OCI-LY7 (cell line): Measurements from ENCODE around the gene SEC14L1. TPM values are rescaled to one million over a fixed set of nuclear protein-coding genes. Genes with fewer than 3 reads are reported as not detected.

ENCODE experiments used
- BruUV-seq: library from RNA; stranded (reverse); fragments of 400-500 nt; replicated peaks from 2 replicates; lab custom pipeline; 2021; lab: Mats Ljungman, UMichigan
- CTCF ChIA-PET: fragments of 300-600 bp; sonication (Branson Sonifier 250); formaldehyde crosslinking; loops from one replicate; lab custom pipeline; 2022; ENCODE audit warnings: antibody characterized with exemption; ENCODE audit not compliant: unreplicated experiment; lab: Charles Lee
- POLR2A ChIA-PET: fragments of 300-600 bp; sonication (Branson Sonifier 250); formaldehyde crosslinking; loops from one replicate; lab custom pipeline; 2022; ENCODE audit warnings: antibody characterized with exemption; lab: Charles Lee
- DNase-seq: peaks from one replicate; pipeline ENCODE4 v3.0.0-alpha.2; 2015; ENCODE audit warnings: low spot score
- H2AFZ ChIP-seq: fragments of 200-600 bp; sonication (generic), shearing (Covaris generic); 2 replicates; pipeline ENCODE4 v1.6.1; 2014; ENCODE audit warnings: mild to moderate bottlenecking, antibody characterized with exemption, low read length, moderate library complexity
- H3K27ac ChIP-seq: fragments of 200-600 bp; sonication (generic); 2 replicates; pipeline ENCODE4 v1.5.1; 2014; ENCODE audit warnings: mixed run types, low read depth, mild to moderate bottlenecking, moderate library complexity, low read length, inconsistent platforms; ENCODE audit not compliant: poor library complexity, severe bottlenecking
- H3K36me3 ChIP-seq: fragments of 200-600 bp; sonication (generic); 2 replicates; pipeline ENCODE4 v1.6.1; 2014; ENCODE audit warnings: mild to moderate bottlenecking, antibody characterized with exemption, low read length, moderate library complexity, mixed read lengths; ENCODE audit not compliant: insufficient read depth
- H3K4me1 ChIP-seq: fragments of 200-600 bp; sonication (generic); 2 replicates; pipeline ENCODE4 v1.5.1; 2014; ENCODE audit warnings: mild to moderate bottlenecking, low read length; ENCODE audit not compliant: insufficient read depth, poor library complexity, severe bottlenecking
- H3K4me2 ChIP-seq: fragments of 200-600 bp; sonication (generic); 2 replicates; pipeline ENCODE4 v1.6.1; 2014; ENCODE audit warnings: mild to moderate bottlenecking, low read length
- H3K4me3 ChIP-seq: fragments of 200-600 bp; sonication (generic); 2 replicates; pipeline ENCODE4 v1.5.1; 2014; ENCODE audit warnings: mild to moderate bottlenecking, low read depth, low read length; ENCODE audit not compliant: poor library complexity, severe bottlenecking
- H3K79me2 ChIP-seq: fragments of 200-600 bp; sonication (generic); 2 replicates; pipeline ENCODE4 v1.6.1; 2016; ENCODE audit warnings: low read depth, mild to moderate bottlenecking, low read length, moderate library complexity, mixed read lengths; ENCODE audit not compliant: insufficient read depth
- H3K9me2 ChIP-seq: fragments of 200-600 bp; sonication (generic); 2 replicates; pipeline ENCODE4 v1.6.1; 2016; ENCODE audit warnings: mild to moderate bottlenecking, low read length, mixed read lengths; ENCODE audit not compliant: insufficient read depth
- H3K9me3 ChIP-seq: fragments of 200-600 bp; sonication (generic); 2 replicates; pipeline ENCODE4 v1.6.1; 2014; ENCODE audit warnings: mild to moderate bottlenecking, mixed run types, low read length, mixed read lengths
- H4K20me1 ChIP-seq: fragments of 200-600 bp; sonication (generic); 2 replicates; pipeline ENCODE4 v1.6.1; 2014; ENCODE audit warnings: mild to moderate bottlenecking, antibody characterized with exemption, low read length, moderate library complexity, mixed read lengths; ENCODE audit not compliant: insufficient read depth
- EZH2phosphoT487 ChIP-seq: fragments of 200-600 bp; sonication (generic); IDR thresholded peaks from 2 replicates; pipeline ENCODE4 v1.6.1; 2018; ENCODE audit warnings: low read depth, borderline replicate concordance, mild to moderate bottlenecking, mixed run types, antibody characterized with exemption, low read length, moderate library complexity, mixed read lengths
- intact Hi-C: fragments of 100-400 bp; cut with micrococcal nuclease; formaldehyde crosslinking; loops from one replicate; pipeline ENCODE4 v1.10.0; 2022; ENCODE audit not compliant: unreplicated experiment
- total RNA-seq, 2 experiments: library from RNA; depleted of rRNA in 1 of 2; stranded (reverse); fragments of >200 nt in 1 of 2; shearing (Covaris generic) in 1 of 2; gene quantifications; 2 replicates each; pipeline ENCODE4 v1.2.3, GENCODE V29; 2014 to 2022
- TF ChIP-seq, protein P1 (sequence below): fragments of 200-600 bp; sonication (generic); conservative IDR thresholded peaks from 2 replicates; pipeline ENCODE4 v1.5.1; 2014; ENCODE audit warnings: mild to moderate bottlenecking, antibody characterized with exemption, low read length, moderate library complexity, mixed read lengths

The SEC14L1 gene
- total RNA-seq, 2 experiments from 2014 or later, result 137 to 227 TPM

DNA sequence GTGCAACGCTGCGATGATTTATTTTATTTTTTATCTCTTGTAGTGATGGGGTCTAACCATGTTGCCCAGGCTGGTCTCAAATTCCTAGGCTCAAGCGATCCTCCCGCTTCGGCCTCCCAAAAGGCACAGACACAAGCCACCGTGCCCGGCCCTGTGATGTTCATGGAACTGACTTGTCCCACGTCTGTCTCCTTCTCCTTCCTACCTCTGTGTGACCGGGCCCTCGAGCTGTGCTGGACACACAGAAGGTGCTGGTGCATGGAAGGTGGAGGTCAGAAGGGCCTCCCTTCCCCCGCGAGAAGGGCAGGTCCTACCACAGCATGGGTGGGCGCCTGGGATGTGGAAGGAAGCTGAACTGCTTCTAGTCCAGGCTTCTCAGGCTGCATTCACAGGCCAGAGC is 88.0 kb downstream of the SEC14L1 start:
- ChIA-PET POLR2A (interaction anchor here (0.9 kb wide), 1 partner anchor 48 kb away, joined by 4 read pairs; no protein-coding TSS in a partner anchor), CTCF (no interaction called here)
- no peaks in the 10 kb centered on the region for H4K20me1 ChIP-seq
- no peaks in the 10 kb centered on the region for H3K9me2 ChIP-seq
- H3K27ac ChIP-seq, result no peak overlapping the region
- peaks cover 12% of the 10 kb centered on the region; the same call in 1 of the 2 replicates for H3K9me3 ChIP-seq
- H3K4me3 ChIP-seq, result no peak overlapping the region
- no peak overlapping the region for H2AFZ ChIP-seq
- no peak for DNase-seq
- no peaks in the 10 kb centered on the region for H3K79me2 ChIP-seq
- H3K36me3 ChIP-seq, result peaks cover 4% of the 10 kb centered on the region
- peaks cover 5% of the 10 kb centered on the region for H3K4me1 ChIP-seq
- no TSS peak for BruUV-seq
- H3K4me2 ChIP-seq, result no peak overlapping the region
- intact Hi-C loops, result no loop called here
- TF ChIP-seq EZH2phosphoT487, result no peak
- TF ChIP-seq, protein P1, sequence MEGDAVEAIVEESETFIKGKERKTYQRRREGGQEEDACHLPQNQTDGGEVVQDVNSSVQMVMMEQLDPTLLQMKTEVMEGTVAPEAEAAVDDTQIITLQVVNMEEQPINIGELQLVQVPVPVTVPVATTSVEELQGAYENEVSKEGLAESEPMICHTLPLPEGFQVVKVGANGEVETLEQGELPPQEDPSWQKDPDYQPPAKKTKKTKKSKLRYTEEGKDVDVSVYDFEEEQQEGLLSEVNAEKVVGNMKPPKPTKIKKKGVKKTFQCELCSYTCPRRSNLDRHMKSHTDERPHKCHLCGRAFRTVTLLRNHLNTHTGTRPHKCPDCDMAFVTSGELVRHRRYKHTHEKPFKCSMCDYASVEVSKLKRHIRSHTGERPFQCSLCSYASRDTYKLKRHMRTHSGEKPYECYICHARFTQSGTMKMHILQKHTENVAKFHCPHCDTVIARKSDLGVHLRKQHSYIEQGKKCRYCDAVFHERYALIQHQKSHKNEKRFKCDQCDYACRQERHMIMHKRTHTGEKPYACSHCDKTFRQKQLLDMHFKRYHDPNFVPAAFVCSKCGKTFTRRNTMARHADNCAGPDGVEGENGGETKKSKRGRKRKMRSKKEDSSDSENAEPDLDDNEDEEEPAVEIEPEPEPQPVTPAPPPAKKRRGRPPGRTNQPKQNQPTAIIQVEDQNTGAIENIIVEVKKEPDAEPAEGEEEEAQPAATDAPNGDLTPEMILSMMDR, result no peak

DNA sequence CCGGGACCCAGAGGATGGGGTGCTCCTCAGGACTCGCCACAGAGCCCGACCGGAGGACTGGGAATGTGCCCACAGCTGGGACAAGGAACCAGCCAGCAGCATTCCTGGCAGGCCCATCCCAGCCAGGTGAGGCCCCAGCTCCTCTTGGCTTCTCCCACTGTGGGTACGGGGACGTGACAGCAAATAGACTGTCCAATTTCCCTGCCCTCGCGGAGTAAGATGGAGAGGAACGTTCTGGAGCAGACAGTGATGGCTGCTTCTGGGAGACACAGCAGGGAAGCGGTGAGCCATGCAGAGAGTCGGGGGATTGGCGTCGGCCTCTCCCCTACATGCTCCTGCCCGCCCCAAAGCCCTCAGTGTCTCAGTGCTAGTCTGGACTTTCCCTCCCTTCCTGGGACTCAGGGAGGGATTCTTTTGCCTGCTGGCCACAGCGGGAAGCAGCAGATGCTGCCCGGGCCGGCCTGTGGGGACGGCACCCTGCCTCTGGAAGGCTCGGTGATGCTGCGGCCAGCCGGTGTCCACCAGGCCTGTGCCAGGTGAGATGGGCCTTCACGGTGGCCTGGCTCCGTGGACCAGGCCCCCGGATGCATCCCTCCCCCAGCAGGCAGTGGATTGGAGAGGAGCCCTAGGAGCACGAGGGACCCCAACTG is 89.1 kb downstream of the SEC14L1 start:
- POLR2A ChIA-PET, result interaction anchor here (0.6 kb wide), 1 partner anchor 96 kb away, joined by 4 read pairs; no protein-coding TSS in a partner anchor
- no TSS peak for BruUV-seq
- CTCF ChIA-PET, result no interaction called here

More for the DNA sequence above, 89.1 kb downstream of the SEC14L1 start:
- Histone ChIP-seq H3K9me2 (no peaks in the 10 kb centered on the region), H3K27ac (no peak overlapping the region), H3K79me2 (no peaks in the 10 kb centered on the region), H3K9me3 (peaks cover 9% of the 10 kb centered on the region; the same call in 1 of the 2 replicates), H3K4me3 (no peak overlapping the region), H4K20me1 (no peaks in the 10 kb centered on the region), H3K4me1 (peaks cover 13% of the 10 kb centered on the region), H3K36me3 (peaks cover 4% of the 10 kb centered on the region), H2AFZ (no peak overlapping the region), H3K4me2 (no peak overlapping the region)
- intact Hi-C loops, result no loop called here
- TF ChIP-seq, protein P1, result no peak
- TF ChIP-seq EZH2phosphoT487, result no peak
- no peak for DNase-seq
